Measurements from ENCODE around the gene C3.
A peak's percentile ranks its signal among the peaks of the same experiment; 100 is the strongest.

C3 gene

DNA sequence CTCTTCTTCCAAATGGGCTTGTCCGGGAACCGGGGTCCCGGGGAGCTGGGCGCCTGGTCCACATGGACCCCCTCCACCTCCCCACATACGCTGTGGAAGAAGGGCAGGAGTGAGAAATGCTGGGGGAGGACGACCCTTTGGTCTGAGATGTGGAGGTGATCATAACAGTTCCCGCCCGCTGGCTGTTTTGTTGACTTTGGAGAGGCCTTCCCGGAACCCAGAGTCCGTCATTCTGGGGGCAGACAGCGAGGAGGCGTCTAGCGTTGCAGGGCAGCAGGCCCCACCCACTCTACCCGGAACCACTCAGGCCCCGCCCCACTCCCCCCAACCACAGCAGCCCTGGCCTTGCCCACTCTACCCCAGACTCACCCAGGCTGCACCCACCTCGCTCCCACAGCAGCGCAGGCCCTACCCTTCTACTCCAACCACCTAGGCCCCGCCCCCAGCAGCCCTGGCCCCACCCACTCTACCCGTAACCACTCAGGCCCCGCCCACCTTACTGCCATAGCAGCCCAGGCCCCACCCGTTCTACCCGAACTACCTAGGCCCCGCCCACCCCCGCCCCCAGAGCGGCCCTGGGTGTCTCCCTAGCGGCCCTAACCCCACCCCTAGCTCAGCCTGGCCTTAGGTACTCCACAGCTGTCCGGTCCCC is 9.8 kb upstream of the C3 start:
- no peak for DNase-seq

DNA sequence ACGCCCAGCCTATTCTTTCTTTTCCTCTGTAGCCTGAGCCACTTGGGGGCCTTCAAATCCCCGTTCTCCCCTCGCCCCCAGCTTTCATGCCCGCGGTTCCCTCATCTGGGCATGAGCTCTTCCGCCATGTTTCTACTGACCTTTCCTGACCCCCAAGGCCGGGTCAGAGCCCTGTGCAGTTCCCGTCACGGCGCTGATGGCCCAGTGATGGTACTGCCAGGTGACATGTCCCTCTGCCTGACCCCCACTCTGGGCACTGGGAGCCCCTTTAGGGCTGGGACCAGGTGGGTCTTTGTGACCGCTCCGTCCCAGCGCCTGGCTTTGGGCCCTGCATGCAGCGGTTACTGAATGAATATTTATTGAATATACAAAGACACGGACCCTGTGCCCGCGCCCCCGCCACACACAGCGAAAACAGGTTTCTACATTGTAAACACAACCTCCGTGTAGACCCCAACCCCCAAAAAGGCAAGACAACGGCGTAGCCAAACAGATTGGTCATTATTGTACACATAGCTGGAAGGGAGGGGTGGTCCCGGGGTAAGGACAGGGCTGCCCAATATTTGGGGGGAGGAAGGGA is 9.2 kb upstream of the C3 start:
- DNase-seq: no peak

DNA sequence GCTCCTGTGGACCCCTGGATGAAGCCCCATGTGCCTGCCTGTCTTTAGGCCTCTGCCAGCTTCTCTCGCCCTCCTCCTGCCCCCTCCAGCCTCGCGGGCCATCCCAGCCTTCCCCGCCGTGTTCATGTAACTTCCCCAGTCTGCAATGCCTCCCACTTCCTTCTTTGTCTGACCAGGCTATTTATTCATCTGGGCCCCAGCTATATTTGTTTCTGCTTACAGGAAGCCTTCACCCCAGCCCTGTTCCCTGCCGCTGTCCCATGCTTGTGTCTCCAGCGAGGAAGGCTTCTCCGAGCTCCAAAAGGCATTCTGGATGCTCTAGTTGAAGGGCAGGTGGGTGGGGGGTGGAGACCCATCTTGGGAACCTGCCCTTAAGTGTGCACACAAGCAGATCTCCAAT is 7.9 kb upstream of the C3 start:
- peak; percentile 34 to 56 for DNase-seq

DNA sequence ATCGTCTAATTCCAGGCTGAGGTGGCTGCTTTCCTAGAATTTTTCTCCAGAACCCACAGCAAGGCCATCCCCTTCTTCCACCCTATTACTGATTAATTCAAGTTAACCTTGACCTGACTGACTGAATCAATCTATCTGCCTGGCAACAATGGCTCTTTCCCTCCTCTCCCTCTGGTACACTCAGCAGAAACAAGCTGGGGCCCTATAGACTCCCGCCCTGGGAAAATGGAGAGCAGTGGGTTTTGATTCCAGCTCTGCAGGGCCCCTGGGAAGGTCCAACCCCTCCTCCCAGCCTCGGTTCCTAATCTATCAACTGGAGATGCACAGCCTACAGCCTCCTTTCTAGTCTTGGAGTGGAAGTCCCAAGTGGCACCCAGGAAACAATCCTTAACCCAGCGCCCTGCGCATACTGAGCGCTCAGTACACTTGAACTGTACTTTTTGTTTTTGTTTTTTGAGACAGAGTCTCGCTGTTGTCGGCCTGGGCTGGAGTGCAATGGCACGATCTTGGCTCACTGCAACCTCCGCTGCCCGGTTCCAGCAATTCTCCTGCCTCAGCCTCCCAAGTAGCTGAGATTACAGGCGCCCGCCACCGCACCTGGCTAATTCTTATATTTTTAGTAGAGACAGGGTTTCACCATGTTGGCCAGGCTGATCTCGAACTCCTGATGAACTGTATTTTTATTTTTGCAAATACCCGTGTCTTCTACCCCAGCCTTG is 5.2 kb upstream of the C3 start:
- DNase-seq: no peak

DNA sequence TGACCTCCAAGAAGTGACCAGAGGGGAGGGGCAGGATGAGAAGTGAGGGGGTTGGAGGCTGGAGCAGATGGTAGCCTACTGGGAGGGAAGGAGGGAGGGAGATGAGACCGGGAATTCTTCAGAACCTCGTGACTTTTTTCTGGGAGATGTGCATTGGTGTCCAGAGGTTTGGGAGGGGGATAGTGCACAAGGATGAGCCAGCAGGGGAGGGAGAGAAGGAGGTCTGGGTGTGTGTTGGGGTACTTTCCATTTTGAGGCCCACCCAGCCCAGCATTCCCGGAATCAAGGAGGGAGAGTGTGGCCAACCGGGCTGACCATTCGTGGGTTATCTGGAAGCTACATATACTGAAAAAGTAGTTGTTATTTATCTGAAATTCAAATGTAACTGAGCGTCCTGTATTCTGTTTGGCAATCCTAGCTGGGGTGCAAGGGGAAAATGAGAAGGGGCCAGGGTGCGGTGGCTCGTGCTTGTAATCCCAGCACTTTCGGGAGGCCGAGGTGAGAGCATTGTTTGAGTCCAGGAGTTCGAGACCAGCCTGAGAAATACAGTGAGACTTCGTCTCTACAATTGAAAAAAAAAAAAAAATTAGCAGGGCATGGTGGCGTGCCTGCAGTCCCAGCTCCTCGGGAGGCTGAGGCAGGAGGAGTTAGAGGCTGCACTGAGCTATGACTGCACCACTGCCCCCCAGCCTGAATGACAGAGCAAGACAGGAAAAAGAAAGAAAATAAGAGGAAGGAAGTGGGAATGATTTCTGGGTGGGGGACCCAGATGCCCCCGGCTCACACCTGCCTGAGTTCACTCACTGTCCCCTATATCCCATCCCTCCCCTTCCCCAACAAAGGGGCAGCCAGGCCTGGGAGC is 4.4 kb upstream of the C3 start:
- DNase-seq: no peak

DNA sequence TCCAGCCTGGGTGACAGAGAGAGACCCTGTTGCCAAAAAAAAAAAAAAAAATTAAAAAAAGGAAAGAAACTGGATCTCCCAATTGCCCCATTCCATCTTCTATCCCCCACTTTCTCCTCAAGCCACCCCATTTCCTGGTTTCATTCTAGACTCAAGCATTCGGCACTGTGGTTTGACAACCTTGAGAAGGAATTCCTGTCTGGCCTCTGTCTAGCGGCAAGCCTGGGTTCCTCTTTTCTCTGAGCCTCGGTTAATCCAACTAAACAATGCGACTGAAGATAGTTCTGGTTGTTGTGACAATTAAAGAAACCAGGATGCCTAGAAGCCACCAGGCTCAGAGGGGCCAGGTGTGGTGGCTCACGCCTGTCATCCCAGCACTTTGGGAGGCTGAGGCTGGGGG is 3.3 kb upstream of the C3 start:
- DNase-seq: peak in 1 of 2 donors; percentile 59

DNA sequence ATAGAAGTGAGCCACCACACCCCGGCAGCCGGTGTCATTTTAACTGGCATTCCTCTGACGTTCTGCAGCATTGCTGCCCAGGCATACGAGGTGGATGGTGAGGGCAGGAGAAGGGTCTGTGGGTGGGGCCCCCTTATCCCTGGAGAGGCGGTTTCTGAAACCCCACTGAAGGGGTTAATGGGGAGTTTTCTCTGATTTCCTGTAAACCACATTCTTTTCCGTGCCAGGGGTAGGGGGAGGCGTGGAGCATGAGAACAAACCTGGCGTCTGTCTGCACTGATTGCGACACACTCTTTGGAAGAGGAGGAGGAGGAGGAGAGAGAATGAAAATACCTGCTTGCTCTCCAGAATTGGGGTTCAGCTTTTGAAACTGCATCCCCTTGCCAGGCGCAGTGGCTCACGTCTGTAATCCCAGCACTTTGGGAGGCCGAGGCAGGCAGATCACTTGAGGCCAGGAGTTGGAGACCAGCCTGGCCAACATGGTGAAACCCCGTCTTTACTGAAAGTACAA is 2.7 kb upstream of the C3 start:
- no peak for DNase-seq

DNA sequence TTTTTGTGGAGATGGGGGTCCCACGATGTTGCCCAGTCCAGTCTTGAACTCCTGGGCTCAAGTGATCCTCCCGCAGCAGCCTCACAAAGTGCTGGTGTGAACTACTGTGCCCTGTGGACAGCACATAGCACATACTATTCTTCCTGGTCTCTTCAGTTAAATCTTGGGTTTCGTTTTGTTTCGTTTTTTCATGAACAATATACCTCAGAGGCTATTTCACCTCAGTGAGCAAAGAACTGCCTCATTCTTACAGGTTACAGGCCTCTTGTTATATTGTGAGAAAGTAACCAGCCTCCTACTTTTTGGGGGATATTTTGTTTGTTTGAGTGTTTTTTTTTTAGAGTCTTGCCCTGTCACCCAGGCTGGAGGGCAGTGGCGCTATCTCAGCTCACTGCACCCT is 1.3 kb upstream of the C3 start:
- DNase-seq: peak in 1 of 2 donors; percentile 20

DNA sequence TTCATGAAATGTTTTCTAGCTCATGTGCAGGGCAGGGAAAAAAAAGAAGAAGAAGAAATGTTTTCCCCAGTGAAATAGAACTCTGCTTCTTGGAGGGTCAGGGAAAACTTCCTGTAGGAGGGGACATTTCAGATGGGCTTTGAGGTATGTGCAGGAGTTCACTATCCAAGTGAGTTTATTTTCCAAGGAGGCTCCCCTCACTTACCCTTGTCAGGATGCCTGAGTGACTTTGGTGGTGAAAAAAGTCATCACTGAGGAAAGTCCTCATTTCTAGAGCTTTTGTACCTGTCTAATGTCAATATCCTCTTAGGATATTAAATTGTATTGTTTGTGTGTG is 656 bp upstream of the C3 start:
- no peak for DNase-seq

DNA sequence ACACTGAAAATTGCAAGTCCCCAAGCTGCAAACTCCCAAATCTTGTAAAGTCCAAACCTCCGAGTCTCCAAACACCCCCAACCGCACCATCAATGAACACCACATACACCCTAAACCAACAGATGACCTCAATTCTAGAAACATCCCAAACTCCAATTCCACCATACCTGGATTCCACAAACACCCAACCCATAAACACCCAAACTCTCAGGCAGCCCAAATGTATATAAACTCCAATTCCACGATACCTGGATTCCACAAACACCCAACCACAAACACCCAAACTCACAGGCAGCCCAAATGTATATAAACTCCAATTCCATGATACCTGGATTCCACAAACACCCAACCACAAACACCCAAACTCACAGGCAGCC is 470 bp downstream of the C3 start:
- DNase-seq: no peak

DNA sequence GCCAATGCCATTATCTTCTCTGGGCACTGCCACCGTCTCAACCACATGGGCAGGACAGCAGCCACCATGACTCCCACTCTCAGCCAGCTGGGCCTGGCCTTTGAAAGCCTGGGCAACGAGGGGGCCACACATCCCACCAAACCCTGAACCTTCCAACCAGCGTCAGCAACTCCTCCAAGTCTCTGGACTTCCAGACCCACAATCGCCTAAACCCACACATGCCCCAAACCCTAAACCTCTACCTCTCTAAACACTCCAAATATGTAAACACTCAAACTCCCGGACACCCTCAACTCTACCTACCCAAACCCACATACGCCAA is 949 bp downstream of the C3 start:
- no peak for DNase-seq

DNA sequence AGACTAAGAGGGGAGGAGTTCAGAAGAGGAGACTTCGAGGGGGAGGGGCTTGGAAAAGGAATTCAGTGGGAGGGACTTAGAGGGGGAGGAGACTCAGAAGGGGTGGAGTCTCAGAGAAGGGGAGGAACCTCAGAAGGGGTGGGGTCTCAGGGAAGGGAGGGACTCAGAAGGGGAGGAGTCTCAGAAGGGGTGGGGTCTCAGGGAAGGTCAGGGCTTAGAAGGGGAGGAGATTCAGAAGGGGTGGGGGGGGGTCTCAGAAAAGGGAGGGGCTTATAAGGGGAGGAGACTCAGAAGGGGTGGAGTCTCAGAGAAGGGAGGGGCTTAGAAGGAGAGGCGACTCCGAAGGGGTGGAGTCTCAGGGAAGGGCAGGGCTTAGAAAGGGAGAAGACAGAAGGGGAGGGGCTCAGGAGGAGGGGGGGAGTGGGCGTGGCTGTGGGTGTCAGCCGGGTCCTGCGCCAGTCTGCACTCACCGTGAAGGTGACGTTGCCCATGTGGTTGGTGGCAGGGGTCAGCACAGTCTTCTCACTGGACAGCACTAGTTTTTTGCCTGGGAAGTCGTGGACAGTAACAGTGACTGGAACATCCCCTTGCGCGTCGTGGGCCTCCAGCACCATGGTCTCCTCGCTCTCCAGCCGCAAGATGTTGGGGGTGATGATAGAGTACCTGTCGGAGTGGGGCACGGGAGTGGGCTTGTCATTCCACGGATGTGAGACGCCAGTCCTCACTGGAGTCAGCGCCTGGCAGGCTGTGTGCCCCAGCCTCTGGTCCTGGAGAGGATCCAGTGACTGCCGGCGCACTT is 1.5 kb downstream of the C3 start:
- no peak for DNase-seq

DNA sequence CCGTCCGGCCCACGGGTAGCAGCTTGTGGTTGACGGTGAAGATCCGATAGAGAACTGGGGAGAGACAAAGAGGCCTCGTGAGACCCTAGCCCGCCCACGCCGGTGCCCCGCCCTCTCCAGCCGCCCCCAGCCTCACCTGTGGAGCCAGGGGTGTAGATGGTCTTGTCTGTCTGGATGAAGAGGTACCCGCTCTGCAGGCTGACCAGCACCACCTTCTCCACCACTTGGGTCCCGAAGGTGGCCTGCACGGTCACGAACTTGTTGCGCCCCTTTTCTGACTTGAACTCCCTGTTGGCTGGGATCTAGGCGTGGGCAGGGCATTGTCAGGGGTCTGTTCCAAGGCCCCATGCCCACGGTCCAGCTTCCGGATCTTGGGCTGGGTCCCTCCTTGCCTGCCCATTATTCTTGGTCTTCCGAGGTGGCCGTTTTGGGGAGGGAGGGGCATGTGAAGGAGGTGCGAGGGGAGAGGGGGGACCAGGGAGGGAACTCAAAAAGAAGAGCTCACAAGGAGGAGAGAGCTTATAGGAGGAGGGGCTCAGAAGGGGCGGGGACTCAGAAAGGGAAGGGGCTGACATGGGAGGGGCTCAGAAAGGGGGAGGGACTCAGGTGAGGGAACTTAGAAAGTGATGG is 2.2 kb downstream of the C3 start:
- DNase-seq: no peak

DNA sequence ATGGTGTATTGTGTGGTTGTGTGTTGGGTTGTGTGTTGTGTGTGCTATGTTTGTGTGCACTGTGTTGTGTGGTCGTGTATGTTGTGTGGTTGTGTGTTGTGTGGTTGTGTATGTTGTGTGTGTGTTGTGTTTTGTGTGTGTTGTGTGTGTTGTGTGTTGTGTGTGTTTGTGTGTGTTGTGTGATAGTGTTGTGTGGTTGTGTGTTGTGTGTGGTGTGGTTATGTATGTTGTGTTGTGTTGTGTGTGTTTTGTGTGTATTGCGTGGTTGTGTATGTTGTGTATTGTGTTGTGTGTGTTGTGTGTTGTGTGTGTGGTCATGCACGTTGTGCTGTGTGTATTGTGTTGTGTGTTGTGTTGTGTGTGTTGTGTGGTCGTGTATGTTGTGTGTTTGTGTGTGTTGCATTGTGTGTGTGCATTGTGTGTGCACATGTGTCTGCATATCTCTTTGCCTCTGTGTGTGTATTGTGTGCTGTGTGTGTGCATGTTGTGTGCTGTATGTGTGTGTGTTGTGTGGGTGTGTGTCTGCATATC is 2.9 kb downstream of the C3 start:
- DNase-seq: no peak

DNA sequence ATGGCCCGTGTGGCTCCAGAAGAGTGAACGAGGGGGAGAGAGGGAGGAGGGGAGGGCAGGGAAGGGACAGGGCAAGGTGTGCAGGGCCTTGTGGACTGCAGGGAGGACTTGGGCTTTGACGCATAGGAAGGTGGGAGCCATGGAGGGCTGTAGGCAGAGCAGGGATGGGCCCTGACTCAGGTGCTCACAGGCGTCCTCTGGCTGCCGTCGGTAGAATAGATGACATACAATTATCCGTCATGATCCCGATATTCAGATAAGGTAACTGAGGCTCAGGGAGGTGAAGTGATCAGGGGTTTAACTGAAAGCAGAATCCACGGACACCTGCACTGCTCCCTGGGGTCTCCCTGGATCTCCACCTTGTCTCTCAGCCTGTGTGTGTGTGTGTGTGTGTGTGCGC is 3.4 kb downstream of the C3 start:
- DNase-seq: no peak

DNA sequence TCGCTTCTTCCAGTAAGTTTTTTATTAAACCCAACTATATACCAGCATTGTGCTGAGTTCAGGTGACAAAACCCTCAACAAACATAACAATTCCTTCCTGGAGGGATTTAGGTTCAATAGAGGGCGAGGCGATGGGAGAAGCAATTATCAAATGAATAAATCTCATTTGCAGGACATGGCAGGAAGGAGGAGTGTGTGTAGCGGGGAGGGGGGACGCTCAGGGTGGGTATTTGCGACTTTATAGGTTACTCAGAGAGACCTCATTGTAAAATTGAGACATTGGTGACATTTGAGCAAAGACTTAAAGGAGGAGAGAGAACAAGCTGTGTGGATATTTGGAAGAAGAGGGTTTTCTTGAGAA is 3.9 kb downstream of the C3 start:
- DNase-seq: no peak

DNA sequence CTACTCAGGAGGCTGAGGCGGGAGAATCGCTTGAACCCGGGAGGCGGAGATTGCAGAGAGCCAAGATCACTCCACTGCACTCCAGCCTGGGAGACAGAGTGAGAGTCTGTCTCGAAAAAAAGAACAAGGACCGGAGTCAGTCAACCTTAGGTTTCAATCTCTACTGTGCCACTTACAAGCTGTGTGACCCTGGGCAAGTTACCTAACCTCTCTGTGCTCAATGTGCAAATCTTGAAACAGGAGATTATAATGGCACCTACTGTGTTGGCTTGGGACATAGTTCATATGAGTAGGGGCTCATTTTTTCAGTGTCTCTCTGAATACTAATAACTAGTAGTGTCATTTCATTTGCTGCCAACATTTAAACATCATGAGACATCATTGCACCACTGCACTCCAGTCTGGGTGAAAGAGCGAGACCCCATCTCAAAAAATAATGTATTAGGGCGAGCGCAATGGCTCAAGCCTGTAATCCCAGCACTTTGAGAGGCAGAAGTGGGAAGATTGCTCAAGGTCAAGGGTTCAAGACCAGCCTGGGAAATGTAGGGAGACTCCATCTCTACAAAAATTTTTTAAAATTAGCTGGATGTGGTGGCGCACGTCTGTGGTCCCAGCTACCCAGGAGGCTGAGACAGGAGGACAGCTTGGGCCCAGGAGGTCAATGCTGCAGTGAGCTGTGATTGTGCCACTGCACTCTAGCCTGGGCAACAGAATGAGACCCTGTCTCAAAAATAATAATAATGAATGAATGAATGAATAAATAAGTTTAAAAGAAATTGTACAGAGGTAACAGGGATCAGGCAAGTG is 5.5 kb downstream of the C3 start:
- no peak for DNase-seq

DNA sequence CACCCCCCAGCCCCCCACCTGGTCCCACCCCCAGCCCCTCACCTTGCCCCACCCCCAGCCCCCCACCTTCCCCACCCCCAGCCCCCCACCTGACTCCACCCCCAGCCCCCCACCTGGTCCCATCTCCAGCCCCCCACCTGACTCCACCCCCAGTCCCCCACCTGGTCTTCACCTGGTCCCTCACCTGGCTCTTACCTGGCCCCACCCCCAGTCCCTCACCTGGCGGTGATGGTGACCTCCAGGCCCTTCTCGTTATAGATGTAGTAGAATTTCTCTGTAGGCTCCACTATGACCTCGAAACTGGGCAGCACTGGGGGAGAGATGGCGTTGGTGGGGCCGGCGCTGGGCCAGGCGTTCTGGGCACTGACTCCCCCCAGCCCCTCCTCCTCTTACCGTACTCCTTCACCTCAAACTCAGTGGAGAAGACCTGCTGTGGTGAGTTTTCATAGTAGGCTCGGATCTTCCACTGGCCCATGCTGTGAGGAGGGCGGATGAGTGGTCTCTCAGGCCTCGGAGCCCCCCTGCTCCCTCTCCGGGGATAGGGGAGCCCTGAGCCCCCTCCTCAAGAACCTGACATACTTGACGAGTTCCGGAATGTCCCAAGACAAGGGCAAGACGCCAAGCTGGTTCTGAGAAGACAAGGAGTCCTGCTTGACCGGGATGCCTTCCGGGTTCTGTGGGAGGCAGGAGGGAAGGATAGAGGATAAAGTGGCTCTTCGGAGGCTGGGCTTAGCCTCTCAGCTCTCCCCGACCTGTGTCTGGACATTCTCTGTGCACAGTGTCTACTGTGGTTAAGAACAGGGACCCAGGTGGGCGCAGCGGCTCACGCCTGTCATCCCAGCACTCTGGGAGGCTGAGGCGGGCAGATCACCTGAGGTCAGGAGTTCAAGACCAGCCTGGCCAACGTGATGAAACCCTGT is 6.4 kb downstream of the C3 start:
- DNase-seq: no peak

DNA sequence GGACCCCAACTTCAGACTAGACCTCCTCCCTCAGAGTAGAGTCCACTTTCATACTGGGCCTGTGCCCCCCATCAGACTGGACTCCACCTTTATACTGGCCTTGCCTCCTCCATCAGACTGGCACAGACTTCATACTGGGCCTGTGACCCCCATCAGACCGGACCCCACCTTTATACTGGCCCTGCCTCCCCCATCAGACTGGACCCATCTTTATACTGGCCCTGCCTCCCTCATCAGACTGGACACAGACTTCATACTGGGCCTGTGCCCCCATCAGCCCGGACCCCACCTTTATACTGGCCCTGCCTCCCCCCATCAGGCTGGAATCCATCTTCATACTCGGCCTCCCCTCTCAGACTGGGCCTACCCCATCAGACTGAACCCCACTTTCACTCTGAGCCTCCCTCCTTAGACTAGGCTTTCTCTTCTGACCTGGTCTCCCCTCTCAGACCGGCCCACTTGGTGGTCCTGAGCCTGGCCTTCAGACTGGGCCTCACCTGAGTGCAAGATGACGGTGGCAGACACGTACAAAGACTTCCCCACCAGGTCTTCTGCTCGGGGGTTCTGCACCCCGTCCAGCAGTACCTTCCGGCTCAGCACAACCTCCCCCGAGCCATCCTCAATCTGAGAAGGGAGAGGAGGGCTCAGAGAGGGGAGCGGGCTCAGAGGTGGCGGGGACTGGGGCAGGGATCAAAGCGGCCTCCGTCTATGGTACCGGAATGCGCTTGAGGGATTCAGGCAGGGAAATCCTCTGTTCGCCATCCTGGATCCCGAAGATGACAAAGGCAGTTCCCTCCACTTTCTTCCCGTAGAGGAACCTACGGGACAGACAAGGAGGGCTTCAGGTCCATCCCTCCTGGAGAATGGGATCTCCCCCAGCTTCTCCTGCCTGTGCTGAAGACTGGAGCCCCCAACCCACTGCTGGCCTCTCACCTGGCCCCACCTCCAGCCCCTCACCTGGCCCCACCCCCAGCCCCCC is 7.5 kb downstream of the C3 start:
- DNase-seq: no peak
